GM21825 (cell line): ENCODE measurements around the gene FOXN3.
A peak's percentile ranks its signal among the peaks of the same experiment; 100 is the strongest.

Source experiments
- ATAC-seq: cut with Tn5 transposase; IDR thresholded peaks from one replicate; pipeline ENCODE4 v1.9.1; 2021; ENCODE audit warnings: mild to moderate bottlenecking, moderate library complexity; ENCODE audit not compliant: unreplicated experiment

Gene FOXN3

GRCh38 chr14:89435492-89435891, 18.5 kb upstream of the FOXN3 start:
- no peak for ATAC-seq

- no peak for ATAC-seq
Measured at GRCh38 chr14:89432226-89432625, 15.2 kb upstream of the FOXN3 start.

GRCh38 chr14:89430391-89431236, 13.6 kb upstream of the FOXN3 start:
- peak; percentile 92 for ATAC-seq

- ATAC-seq = no peak
Measured at GRCh38 chr14:89429199-89430181, 12.5 kb upstream of the FOXN3 start.

GRCh38 chr14:89428546-89429198, 11.6 kb upstream of the FOXN3 start:
- no peak for ATAC-seq

- no peak for ATAC-seq
Measured at GRCh38 chr14:89428173-89428523, 11.1 kb upstream of the FOXN3 start.

- no peak for ATAC-seq
Measured at GRCh38 chr14:89427426-89428172, 10.6 kb upstream of the FOXN3 start.

- ATAC-seq = peak; percentile 28
Measured at GRCh38 chr14:89425931-89426330, 8.9 kb upstream of the FOXN3 start.

- ATAC-seq = no peak
Measured at GRCh38 chr14:89424241-89424640, 7.2 kb upstream of the FOXN3 start.

GRCh38 chr14:89422952-89423345, 5.9 kb upstream of the FOXN3 start:
- ATAC-seq = no peak

GRCh38 chr14:89422181-89422951, 5.3 kb upstream of the FOXN3 start:
- ATAC-seq = no peak

- ATAC-seq = no peak
Measured at GRCh38 chr14:89420502-89420901, 3.5 kb upstream of the FOXN3 start.

GRCh38 chr14:89419973-89420482, 3.0 kb upstream of the FOXN3 start:
- no peak for ATAC-seq

GRCh38 chr14:89418976-89419375, 1.9 kb upstream of the FOXN3 start:
- ATAC-seq = no peak

- no peak for ATAC-seq
Measured at GRCh38 chr14:89418452-89418851, 1.4 kb upstream of the FOXN3 start.

- peak; percentile 44 for ATAC-seq
Measured at GRCh38 chr14:89417465-89418225, 612 bp upstream of the FOXN3 start.

GRCh38 chr14:89416002-89416995, 734 bp downstream of the FOXN3 start:
- ATAC-seq = peak; percentile 73

GRCh38 chr14:89415159-89415558, 1.9 kb downstream of the FOXN3 start:
- ATAC-seq = no peak
